HepG2 (cell line): ENCODE data around the gene TMEM63B. TPM values are rescaled to one million over a fixed set of nuclear protein-coding genes. Genes with fewer than 3 reads are reported as not detected.

Source experiments
- AHDC1 ChIP-seq: sonication (generic); formaldehyde crosslinking; IDR thresholded peaks from 2 replicates; pipeline ENCODE4 v1.5.1; 2020; ENCODE audit warnings: mild to moderate bottlenecking, missing genetic modification reagents, borderline replicate concordance
- ATF7-NPFF ChIP-seq: sonication (generic); formaldehyde crosslinking; IDR thresholded peaks from 2 replicates; pipeline ENCODE4 v1.8.1; 2023; ENCODE audit warnings: mild to moderate bottlenecking, low read depth, missing genetic modification reagents, moderate library complexity
- DR1 ChIP-seq: sonication (generic); formaldehyde crosslinking; IDR thresholded peaks from 2 replicates; pipeline ENCODE4 v1.8.0; 2021; ENCODE audit warnings: mild to moderate bottlenecking, missing genetic modification reagents, inconsistent platforms
- GATAD2A ChIP-seq: IDR thresholded peaks from 2 replicates; pipeline ENCODE4 v1.6.1; 2016
- HNF1A ChIP-seq, 2 experiments: sonication (generic) in 1 of 2; formaldehyde crosslinking in 1 of 2; IDR thresholded peaks; 2 replicates each; pipeline versions ENCODE4 v1.4.0 to v1.6.1; 2016 to 2020; ENCODE audit warnings: borderline replicate concordance in 1 of 2, low read depth in 1 of 2, mild to moderate bottlenecking in 1 of 2, missing genetic modification reagents in 1 of 2
- HOXA3 ChIP-seq: sonication (generic); formaldehyde crosslinking; IDR thresholded peaks from 2 replicates; pipeline ENCODE4 v1.5.0; 2020; ENCODE audit warnings: missing genetic modification reagents
- KDM4B ChIP-seq: sonication (generic); formaldehyde crosslinking; IDR thresholded peaks from 2 replicates; pipeline ENCODE4 v1.4.0; 2020; ENCODE audit warnings: missing genetic modification reagents
- KLF16 ChIP-seq, 2 experiments: sonication (generic) in 1 of 2; formaldehyde crosslinking in 1 of 2; IDR thresholded peaks; 2 replicates each; pipeline versions ENCODE4 v1.6.1 to v1.8.0; 2016 to 2023; ENCODE audit warnings: missing genetic modification reagents in 2 of 2, missing compliant biosample characterization in 1 of 2
- TFDP1 ChIP-seq: IDR thresholded peaks from 2 replicates; pipeline ENCODE4 v1.6.1; 2016; ENCODE audit warnings: missing compliant biosample characterization, missing genetic modification reagents, borderline replicate concordance
- TFE3 ChIP-seq: IDR thresholded peaks from 2 replicates; pipeline ENCODE4 v1.6.1; 2016
- TOPORS ChIP-seq: sonication (generic); formaldehyde crosslinking; IDR thresholded peaks from 2 replicates; pipeline ENCODE4 v1.8.0; 2023; ENCODE audit warnings: mild to moderate bottlenecking, missing genetic modification reagents
- ZBTB43 ChIP-seq: sonication (generic); formaldehyde crosslinking; conservative IDR thresholded peaks from 2 replicates; pipeline ENCODE4 v1.4.0; 2020; ENCODE audit warnings: missing genetic modification reagents
- ZNF232 ChIP-seq: sonication (generic); formaldehyde crosslinking; IDR thresholded peaks from 2 replicates; pipeline ENCODE4 v1.4.0; 2020; ENCODE audit warnings: missing genetic modification reagents, borderline replicate concordance
- ZNF543 ChIP-seq: sonication (generic); formaldehyde crosslinking; IDR thresholded peaks from 2 replicates; pipeline ENCODE4 v1.4.0; 2020; ENCODE audit warnings: mild to moderate bottlenecking, missing genetic modification reagents
- polyA plus RNA-seq, 8 experiments: library from polyadenylated mRNA; depleted of rRNA in 3 of 8; stranded (reverse) in 7 of 8; unstranded in 1 of 8; fragments of >200 nt; fragmentation: Illumina TruSeq in 4 of 8; extraction: Trizol in 4 of 8; gene quantifications; 2 replicates each; pipeline versions ENCODE4 v1.2.1 to v1.2.3, GENCODE V29; 2011 to 2016; ENCODE audit warnings: low read depth in 4 of 8, missing spikeins in 1 of 8, mixed read lengths in 1 of 8; ENCODE audit not compliant: insufficient read depth in 1 of 8
- total RNA-seq, 5 experiments: library from RNA; depleted of rRNA; stranded (reverse); fragments of >200 nt; fragmentation: Illumina TruSeq; extraction: Trizol; gene quantifications; 2 replicates each; pipeline ENCODE4 v1.2.3, GENCODE V29; 2016; ENCODE audit warnings: low read depth in 1 of 5

Gene TMEM63B
- total and polyA plus RNA-seq, 2 of the 13 experiments (the other 11 are each of a cell fraction or from before 2014, with no cell fraction given), result 27.4 to 75.8 TPM

GRCh38 chr6:44116641-44117382, 10.5 kb upstream of the TMEM63B start (continued):
- TF ChIP-seq KLF16 (CRISPR knock-in tag; IDR thresholded peaks at IDR 0.05), result no peak
- TF ChIP-seq AHDC1 (CRISPR knock-in tag), result peak; percentile 38; the same call in 1 of the 2 replicates
- TF ChIP-seq GATAD2A (CRISPR knock-in tag), result no peak
- TF ChIP-seq HOXA3 (CRISPR knock-in tag), result peak; percentile 34; the same call in 1 of the 2 replicates
- TF ChIP-seq HNF1A (IDR thresholded peaks at IDR 0.05; ENCODE audit: low read depth), result no peak
- no peak for TF ChIP-seq HNF1A (CRISPR knock-in tag; IDR thresholded peaks at IDR 0.05; ENCODE audit: borderline replicate concordance)
- TF ChIP-seq ZNF543 (CRISPR knock-in tag), result no peak
- no peak for TF ChIP-seq TFDP1
- TF ChIP-seq ZNF232 (CRISPR knock-in tag), result peak; percentile 53; the same call in 1 of the 2 replicates
- no peak for TF ChIP-seq ZBTB43 (CRISPR knock-in tag)
- no peak for TF ChIP-seq TOPORS (CRISPR knock-in tag)
- TF ChIP-seq TFE3 (CRISPR knock-in tag), result no peak
- TF ChIP-seq KDM4B (CRISPR knock-in tag), result no peak
- TF ChIP-seq ATF7-NPFF, result no peak
- TF ChIP-seq DR1 (CRISPR knock-in tag), result no peak
